C4-2B (cell line): ENCODE data around the gene MID1.

ENCODE experiments used
- CTCF ChIP-seq: fragments of 450-650 bp; conservative IDR thresholded peaks from 2 replicates; pipeline ENCODE4 v1.5.1; 2017; ENCODE audit warnings: mild to moderate bottlenecking
- ZFX ChIP-seq: fragments of 450-650 bp; IDR thresholded peaks from 2 replicates; pipeline ENCODE4 v1.6.1; 2017

GRCh38 chrX:10649265-10649664 lies 28.9 kb upstream of the MID1 start:
- no peak for TF ChIP-seq CTCF
- TF ChIP-seq ZFX: no peak
